HUES64 (cell line): ENCODE results near the gene TCAF1.
"Not testable (repeated sequence)": the region's sequence is repeated elsewhere in the genome, so short reads cannot be mapped to it uniquely, and the experiment has no call there.

Source experiments
- H3K27ac ChIP-seq: 2 replicates; pipeline ENCODE4 v1.7.0; 2013; ENCODE audit warnings: low read depth, low read length, inconsistent platforms
- H3K27me3 ChIP-seq: 2 replicates; pipeline ENCODE4 v1.6.1; 2013; ENCODE audit warnings: mild to moderate bottlenecking, low read length; ENCODE audit not compliant: insufficient read depth
- H3K36me3 ChIP-seq: 2 replicates; pipeline ENCODE4 v1.6.1; 2013; ENCODE audit warnings: mild to moderate bottlenecking, low read length; ENCODE audit not compliant: insufficient read depth
- H3K4me1 ChIP-seq: 2 replicates; pipeline ENCODE4 v1.6.1; 2013; ENCODE audit warnings: mild to moderate bottlenecking, low read length, moderate library complexity; ENCODE audit not compliant: insufficient read depth
- H3K4me3 ChIP-seq: 2 replicates; pipeline ENCODE4 v1.5.1; 2013; ENCODE audit warnings: mild to moderate bottlenecking, low read length, moderate library complexity
- H3K9ac ChIP-seq: 2 replicates; pipeline ENCODE4 v1.6.1; 2013; ENCODE audit warnings: mild to moderate bottlenecking, low read depth, low read length
- H3K9me3 ChIP-seq: 2 replicates; pipeline ENCODE4 v1.6.1; 2013; ENCODE audit warnings: low read depth, low read length; ENCODE audit not compliant: insufficient read depth
- WGBS: fragments of 150-250, 120-280 bp; methylation state at CpG from one replicate; pipeline ENCODE4 v1.1.7; 2013; ENCODE audit warnings: missing lambda C conversion rate; 5-methylcytosine and 5-hydroxymethylcytosine counted together

Gene TCAF1

DNA sequence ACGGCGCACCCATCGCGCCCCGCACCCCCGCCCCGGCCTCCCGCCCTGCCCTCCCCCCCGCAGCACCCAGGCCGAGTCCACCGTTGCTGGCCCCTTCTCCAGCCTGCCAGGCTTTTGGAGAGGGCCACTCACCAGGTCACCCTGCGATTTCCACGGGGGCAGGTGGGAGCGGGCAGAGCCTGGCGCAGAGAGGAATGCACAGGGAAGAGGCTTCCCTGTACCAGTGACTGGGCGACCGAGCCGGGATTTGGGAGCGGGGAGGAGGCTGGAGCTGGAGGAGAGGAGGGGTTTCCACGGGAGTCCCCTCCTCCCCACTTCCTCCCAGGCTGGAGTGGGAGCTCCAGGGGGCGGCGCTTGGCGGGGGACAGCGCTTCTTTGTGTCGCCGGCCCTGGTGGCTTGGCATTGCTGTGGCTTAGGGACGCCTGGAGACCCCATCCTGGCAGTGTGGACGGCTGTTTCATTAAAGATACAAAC is 19.3 kb downstream of the TCAF1 start:
- Histone ChIP-seq H3K9ac (peak overlapping the region; percentile 62), H3K4me3 (peak overlapping the region; percentile 56), H3K9me3 (no peaks in the 10 kb centered on the region), H3K27me3 (peaks cover 2% of the 10 kb centered on the region; the same call in 1 of the 2 replicates), H3K36me3 (no peaks in the 10 kb centered on the region), H3K27ac (no peak overlapping the region), H3K4me1 (peaks cover 20% of the 10 kb centered on the region)
- WGBS: under 1% methylated on average over 26 of the region's 28 CpGs

DNA sequence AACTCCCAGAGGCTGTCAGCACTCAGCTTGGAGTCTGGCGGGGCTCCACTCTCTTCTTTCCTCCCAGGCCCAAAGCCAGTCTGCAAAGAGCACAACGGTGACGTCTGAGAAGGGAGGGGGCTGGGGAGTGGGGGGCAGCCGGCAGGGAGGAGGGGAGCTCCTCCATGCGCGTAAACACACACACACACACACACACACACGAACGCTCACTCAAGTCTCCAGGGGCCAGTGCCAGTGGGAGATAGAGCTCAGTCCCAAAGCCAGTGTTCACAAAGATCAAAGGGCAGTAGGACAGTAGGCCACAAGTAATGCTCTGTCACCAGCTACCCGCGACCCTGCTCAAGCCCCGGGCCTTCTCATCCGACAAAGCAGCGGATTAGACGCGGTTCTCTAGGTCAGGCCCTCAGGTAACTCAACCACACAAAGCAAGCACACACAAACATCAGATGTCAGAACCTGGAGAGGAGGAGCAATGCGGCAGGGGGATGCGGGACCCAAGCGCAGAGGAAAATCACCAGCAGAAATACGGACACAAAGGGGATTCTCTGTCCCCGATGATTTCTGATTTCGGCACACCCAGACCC is 19.9 kb downstream of the TCAF1 start:
- no peak overlapping the region for H3K27ac ChIP-seq
- H3K27me3 ChIP-seq: peaks cover 2% of the 10 kb centered on the region; the same call in 1 of the 2 replicates
- no peaks in the 10 kb centered on the region for H3K36me3 ChIP-seq
- peak overlapping the region; percentile 56 for H3K4me3 ChIP-seq
- no peaks in the 10 kb centered on the region for H3K9me3 ChIP-seq
- H3K9ac ChIP-seq: peak overlapping the region; percentile 62
- peaks cover 20% of the 10 kb centered on the region for H3K4me1 ChIP-seq
- 3% methylated on average over 18 of the region's 21 CpGs for WGBS

DNA sequence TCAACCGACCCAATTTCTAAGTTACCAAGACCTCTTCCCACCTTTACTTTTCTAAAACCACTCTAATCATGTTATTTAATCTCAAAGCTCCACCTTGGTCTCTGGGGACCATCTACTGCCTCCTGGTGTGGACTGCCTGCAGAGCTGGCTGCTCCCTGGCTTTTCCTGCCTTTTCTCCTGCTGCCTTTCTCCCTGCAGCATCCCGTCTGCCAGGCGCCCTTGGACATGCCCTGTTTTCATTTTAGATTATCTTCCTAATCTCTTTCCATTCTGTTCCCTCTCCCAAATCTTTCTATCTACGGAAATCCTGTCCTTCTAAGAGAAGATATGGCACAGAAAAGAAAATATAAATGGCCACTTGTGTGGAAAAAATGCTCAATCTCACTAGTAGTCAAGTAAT is 23.1 kb downstream of the TCAF1 start:
- WGBS: 61% methylated on average over 4 of the region's 4 CpGs
- Histone ChIP-seq H3K4me1 (peaks cover 7% of the 10 kb centered on the region), H3K27me3 (peaks cover 2% of the 10 kb centered on the region; the same call in 1 of the 2 replicates), H3K27ac (no peak overlapping the region), H3K36me3 (peaks cover 9% of the 10 kb centered on the region), H3K9me3 (no peaks in the 10 kb centered on the region), H3K4me3 (no peak overlapping the region), H3K9ac (no peak overlapping the region)

DNA sequence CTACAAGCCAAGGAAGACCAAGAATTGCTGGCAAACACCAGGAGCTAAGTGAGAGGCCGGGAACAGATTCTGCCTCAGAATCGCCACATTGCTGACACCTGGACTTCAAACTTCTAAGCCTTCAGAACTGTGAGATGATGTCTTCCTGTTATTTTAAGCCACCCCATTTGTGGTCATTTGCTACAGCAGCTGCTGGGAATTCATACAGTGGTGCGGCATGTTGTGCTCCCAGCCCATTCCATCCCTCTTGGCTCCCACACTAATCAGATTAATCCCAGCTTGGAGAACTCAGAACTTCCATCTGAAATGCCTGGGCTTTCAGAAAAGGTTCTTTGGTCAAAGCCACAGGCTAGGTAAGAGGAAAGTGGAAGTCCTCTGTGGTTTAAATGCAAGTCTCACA is 24.9 kb downstream of the TCAF1 start:
- H3K36me3 ChIP-seq: peaks cover 9% of the 10 kb centered on the region
- H3K27me3 ChIP-seq: no peaks in the 10 kb centered on the region
- no peaks in the 10 kb centered on the region for H3K9me3 ChIP-seq
- WGBS: 97% methylated on average over 3 of the region's 3 CpGs
- H3K4me1 ChIP-seq: peaks cover 4% of the 10 kb centered on the region; the same call in 1 of the 2 replicates
- H3K4me3 ChIP-seq: no peak overlapping the region
- no peak overlapping the region for H3K27ac ChIP-seq
- H3K9ac ChIP-seq: no peak overlapping the region

DNA sequence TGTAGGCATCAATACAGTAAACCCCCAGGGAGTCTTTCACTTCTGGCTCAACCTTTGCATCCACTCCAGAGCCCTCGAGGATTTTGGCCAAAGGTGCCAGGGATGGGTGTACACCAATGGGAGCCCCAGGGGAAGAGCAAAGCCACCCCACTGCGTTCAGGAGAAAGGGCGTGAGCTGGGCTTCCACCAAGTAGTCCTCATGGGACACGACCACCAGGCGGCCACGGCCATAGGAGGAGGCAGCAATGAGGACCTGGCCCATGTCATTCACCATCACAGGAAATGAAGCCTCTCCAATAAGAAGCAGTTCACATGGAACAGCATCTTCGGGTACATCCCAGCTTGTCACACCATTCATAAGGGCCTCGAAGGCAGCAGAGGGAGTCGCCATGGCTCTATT is 25.8 kb downstream of the TCAF1 start:
- 94% methylated on average over 9 of the region's 9 CpGs for WGBS
- Histone ChIP-seq H3K4me3 (no peak overlapping the region), H3K27ac (no peak overlapping the region), H3K36me3 (peaks cover 9% of the 10 kb centered on the region), H3K27me3 (no peaks in the 10 kb centered on the region), H3K4me1 (no peaks in the 10 kb centered on the region), H3K9ac (no peak overlapping the region), H3K9me3 (no peaks in the 10 kb centered on the region)

DNA sequence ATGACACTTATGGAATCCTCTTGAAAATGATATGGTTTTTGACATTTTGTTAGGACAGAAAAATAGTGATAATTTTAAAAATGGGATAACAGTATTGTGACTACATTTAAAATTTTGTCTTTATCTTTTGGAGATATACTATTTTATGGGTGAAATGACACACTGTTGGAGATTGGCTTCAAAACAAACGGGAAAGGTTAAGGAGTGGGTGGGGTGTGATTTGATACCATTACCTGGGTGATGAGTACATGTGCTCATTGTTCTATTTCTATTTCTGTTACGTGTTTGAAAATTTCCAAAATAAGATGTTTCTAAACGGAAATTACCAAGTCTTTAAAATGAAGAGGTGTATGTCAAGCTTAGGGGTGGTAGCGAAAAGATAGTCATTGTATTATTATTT is 28.7 kb downstream of the TCAF1 start:
- not testable (repeated sequence) for H3K9ac ChIP-seq, H3K27me3 ChIP-seq, H3K36me3 ChIP-seq, H3K9me3 ChIP-seq, H3K4me3 ChIP-seq, H3K27ac ChIP-seq, H3K4me1 ChIP-seq
- 95% methylated on average over 2 of the region's 4 CpGs for WGBS

DNA sequence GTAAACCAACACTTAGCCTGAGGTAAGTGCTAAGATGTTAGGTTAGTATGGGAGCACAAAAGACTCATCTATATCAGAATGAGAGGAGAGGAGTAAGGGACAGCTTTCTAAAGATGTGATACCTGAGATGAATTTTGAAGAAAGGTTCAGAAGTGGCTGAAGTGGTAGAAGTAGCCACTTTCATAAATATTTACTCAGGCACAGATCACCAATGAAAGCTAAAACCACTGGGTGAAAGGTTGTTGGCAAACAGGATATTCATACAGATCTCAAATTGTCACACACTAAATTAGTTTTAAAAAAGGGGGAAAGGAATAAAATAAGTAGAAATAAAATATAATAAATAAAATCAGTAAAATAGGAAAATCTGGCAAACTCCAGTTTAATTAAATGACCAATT is 30.4 kb downstream of the TCAF1 start:
- not testable (repeated sequence) for H3K9me3 ChIP-seq, H3K27ac ChIP-seq, H3K9ac ChIP-seq, H3K27me3 ChIP-seq, H3K4me1 ChIP-seq, H3K36me3 ChIP-seq, H3K4me3 ChIP-seq

DNA sequence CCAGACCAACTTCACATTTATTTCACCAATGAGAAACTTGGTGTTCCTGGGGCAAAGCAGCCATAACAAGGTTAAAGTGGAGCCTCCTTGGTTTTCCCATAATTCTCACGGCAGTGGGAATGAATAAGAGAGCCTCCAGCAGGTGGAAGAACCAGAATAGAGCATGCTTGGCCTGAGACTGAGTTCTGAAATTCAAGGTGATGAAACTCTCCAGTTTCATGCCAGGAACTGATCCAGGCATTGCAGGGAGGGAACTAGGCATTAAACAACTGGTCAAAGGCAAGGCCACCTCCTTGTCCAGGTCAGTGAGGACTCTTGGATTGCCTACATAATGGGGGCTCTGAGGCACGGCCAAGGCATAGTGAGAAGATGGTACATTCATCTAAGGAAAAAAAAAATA is 44.0 kb downstream of the TCAF1 start:
- not testable (repeated sequence) for H3K27ac ChIP-seq, H3K4me3 ChIP-seq, H3K9ac ChIP-seq, H3K36me3 ChIP-seq, H3K4me1 ChIP-seq, H3K9me3 ChIP-seq, H3K27me3 ChIP-seq
- WGBS: no CpG with 5 or more reads among the region's 2 CpGs

DNA sequence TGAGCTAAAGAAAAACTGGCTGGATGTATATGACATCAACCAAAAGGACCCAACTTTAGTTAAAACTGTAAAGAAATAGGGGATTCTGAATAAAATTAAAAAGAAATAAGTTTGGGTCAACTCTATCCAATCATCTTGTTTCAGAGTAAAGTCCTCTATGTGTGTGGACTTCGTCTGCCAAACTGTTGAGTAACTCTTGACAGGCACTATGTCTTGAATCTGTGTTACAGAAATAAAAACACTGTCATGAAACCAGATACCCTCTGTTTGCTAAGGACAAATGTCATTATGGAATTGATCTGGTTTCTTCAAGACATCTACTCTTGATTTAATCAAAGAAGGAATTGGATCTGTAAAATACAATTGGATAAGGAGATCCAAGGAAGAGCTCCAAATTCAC is 46.5 kb downstream of the TCAF1 start:
- not testable (repeated sequence) for H3K4me1 ChIP-seq, H3K27me3 ChIP-seq, H3K9ac ChIP-seq, H3K36me3 ChIP-seq, H3K27ac ChIP-seq, H3K9me3 ChIP-seq, H3K4me3 ChIP-seq
- no CpG with 5 or more reads among the region's 1 CpG for WGBS

DNA sequence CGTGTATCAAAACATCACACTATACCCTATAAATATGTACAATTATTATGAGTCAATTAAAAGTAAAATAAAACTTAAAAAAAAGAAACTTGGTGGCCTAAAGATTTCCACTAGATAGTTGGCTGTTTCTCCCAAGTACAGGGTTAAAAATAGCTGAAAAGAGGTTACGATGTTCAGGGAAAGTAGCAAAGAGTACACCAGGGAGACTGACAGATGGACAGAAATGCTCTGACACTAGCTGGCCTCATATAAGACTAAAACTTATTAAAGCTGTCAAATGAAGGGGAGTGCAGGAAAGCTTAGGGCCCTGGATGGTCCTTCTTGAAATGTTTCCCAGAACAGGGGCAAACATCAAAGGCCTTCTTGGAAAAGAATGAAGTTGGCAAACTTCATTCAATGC is 51.3 kb downstream of the TCAF1 start:
- no peaks in the 10 kb centered on the region for H3K27me3 ChIP-seq
- no peak overlapping the region for H3K9ac ChIP-seq
- no peak overlapping the region for H3K27ac ChIP-seq
- H3K36me3 ChIP-seq: no peaks in the 10 kb centered on the region
- no peaks in the 10 kb centered on the region for H3K9me3 ChIP-seq
- 92% methylated on average over 1 of the region's 2 CpGs for whole genome bisulfite sequencing
- no peak overlapping the region for H3K4me3 ChIP-seq
- no peaks in the 10 kb centered on the region for H3K4me1 ChIP-seq

DNA sequence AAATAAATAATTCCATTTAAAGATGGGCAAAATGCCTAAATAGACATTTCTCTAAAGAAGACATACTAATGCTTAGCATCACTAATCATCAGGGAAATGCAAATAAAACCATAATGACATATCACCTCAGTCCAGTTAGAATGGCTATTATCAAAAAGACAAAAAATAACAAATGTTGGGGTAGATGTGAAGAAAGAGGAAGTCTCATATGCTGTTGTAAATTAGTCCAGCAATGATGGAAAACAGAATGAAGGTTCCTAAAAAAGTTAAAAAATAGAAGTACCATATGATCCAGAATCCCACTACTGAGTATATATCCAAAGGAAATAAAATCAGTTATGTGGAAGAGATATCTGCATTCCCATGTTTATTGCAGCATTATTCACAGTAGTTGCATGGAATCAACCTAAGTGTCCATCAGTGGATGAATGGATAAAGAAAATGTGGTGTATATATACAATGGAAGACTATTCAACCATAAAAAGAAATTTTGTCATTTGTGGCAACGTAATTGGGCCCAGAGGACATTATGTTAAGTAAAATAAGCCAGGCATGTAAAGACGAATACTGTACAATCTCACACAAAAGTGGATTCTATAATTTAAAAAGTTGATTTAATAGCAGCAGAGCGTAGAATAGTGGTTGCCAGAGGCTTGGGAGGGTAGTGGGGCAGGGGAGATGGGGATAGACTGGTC is 52.0 kb downstream of the TCAF1 start:
- H3K27me3 ChIP-seq: no peaks in the 10 kb centered on the region
- WGBS: 92% methylated on average over 3 of the region's 3 CpGs
- H3K4me1 ChIP-seq: no peaks in the 10 kb centered on the region
- H3K4me3 ChIP-seq: no peak overlapping the region
- H3K27ac ChIP-seq: no peak overlapping the region
- no peak overlapping the region for H3K9ac ChIP-seq
- no peaks in the 10 kb centered on the region for H3K36me3 ChIP-seq
- no peaks in the 10 kb centered on the region for H3K9me3 ChIP-seq

DNA sequence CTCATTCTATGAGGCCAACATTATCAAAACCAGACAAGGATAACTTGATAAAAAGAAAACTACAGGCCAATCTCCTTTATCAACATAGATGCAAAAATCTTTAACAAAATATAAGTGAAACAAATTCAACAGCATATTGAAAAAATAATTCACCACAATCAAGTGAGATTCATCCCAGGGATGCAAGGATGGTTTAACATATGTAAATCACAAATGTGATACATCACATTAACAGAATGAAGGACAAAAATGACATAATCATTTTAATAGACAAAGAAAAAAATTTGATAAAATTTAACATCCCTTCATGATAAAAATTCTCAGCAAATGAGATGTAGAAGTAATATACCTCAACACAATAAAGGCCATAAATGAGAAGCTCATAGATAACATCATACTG is 53.8 kb downstream of the TCAF1 start:
- Histone ChIP-seq H3K4me3 (no peak overlapping the region), H3K36me3 (no peaks in the 10 kb centered on the region), H3K27me3 (no peaks in the 10 kb centered on the region), H3K9ac (no peak overlapping the region), H3K4me1 (no peaks in the 10 kb centered on the region), H3K27ac (no peak overlapping the region), H3K9me3 (no peaks in the 10 kb centered on the region)
